Measurements from ENCODE around the gene GAGE12H.
"Not testable (repeated sequence)": the region's sequence is repeated elsewhere in the genome, so short reads cannot be mapped to it uniquely, and the experiment has no call there.

GAGE12H gene

GRCh38 chrX:49589196-49589595 lies 9.4 kb downstream of the GAGE12H start, which contains the start of gene GAGE2A:
TSS of gene GAGE2A (plus strand) at chrX:49589496. CDS start at chrX:49590651, 1,155 bp downstream.
- not testable (repeated sequence) for H3K4me3 ChIP-seq (ENCODE audit: low read depth, low read length, poor library complexity, severe bottlenecking); H3K4me1 ChIP-seq (ENCODE audit: insufficient read depth, low read length, severe bottlenecking); H4K20me1 ChIP-seq (ENCODE audit: insufficient read depth, low read length); H3K9me3 ChIP-seq (ENCODE audit: low read length); H3F3A ChIP-seq (ENCODE audit: insufficient read depth, low read length); H3K4me2 ChIP-seq (ENCODE audit: low read length); H3K27ac ChIP-seq (ENCODE audit: low read depth, low read length, poor library complexity, severe bottlenecking); H3K27me3 ChIP-seq (ENCODE audit: insufficient read depth, low read length); H3K9ac ChIP-seq (ENCODE audit: low read length); H3K9me2 ChIP-seq (ENCODE audit: low read depth, low read length); H3K79me2 ChIP-seq (ENCODE audit: insufficient read depth, low read length); H2AFZ ChIP-seq (ENCODE audit: low read length); H3K36me3 ChIP-seq (ENCODE audit: insufficient read depth, low read length)

GRCh38 chrX:49589769-49590478 lies 10.2 kb downstream of the GAGE12H start:
- not testable (repeated sequence) for H3K79me2 ChIP-seq (ENCODE audit: insufficient read depth, low read length); H3K4me1 ChIP-seq (ENCODE audit: insufficient read depth, low read length, severe bottlenecking); H3K4me3 ChIP-seq (ENCODE audit: low read depth, low read length, poor library complexity, severe bottlenecking); H3K9me2 ChIP-seq (ENCODE audit: low read depth, low read length); H3K27ac ChIP-seq (ENCODE audit: low read depth, low read length, poor library complexity, severe bottlenecking); H3K9ac ChIP-seq (ENCODE audit: low read length); H4K20me1 ChIP-seq (ENCODE audit: insufficient read depth, low read length); H2AFZ ChIP-seq (ENCODE audit: low read length); H3K4me2 ChIP-seq (ENCODE audit: low read length); H3K27me3 ChIP-seq (ENCODE audit: insufficient read depth, low read length); H3K36me3 ChIP-seq (ENCODE audit: insufficient read depth, low read length); H3K9me3 ChIP-seq (ENCODE audit: low read length); H3F3A ChIP-seq (ENCODE audit: insufficient read depth, low read length)

GRCh38 chrX:49590488-49590887 lies 10.7 kb downstream of the GAGE12H start:
- H4K20me1 ChIP-seq (ENCODE audit: insufficient read depth, low read length); H3K9me3 ChIP-seq (ENCODE audit: low read length); H2AFZ ChIP-seq (ENCODE audit: low read length); H3K9ac ChIP-seq (ENCODE audit: low read length); H3K4me3 ChIP-seq (ENCODE audit: low read depth, low read length, poor library complexity, severe bottlenecking); H3F3A ChIP-seq (ENCODE audit: insufficient read depth, low read length); H3K4me2 ChIP-seq (ENCODE audit: low read length); H3K79me2 ChIP-seq (ENCODE audit: insufficient read depth, low read length); H3K27ac ChIP-seq (ENCODE audit: low read depth, low read length, poor library complexity, severe bottlenecking); H3K36me3 ChIP-seq (ENCODE audit: insufficient read depth, low read length); H3K27me3 ChIP-seq (ENCODE audit: insufficient read depth, low read length); H3K4me1 ChIP-seq (ENCODE audit: insufficient read depth, low read length, severe bottlenecking); H3K9me2 ChIP-seq (ENCODE audit: low read depth, low read length): not testable (repeated sequence)

- H3K9ac ChIP-seq (ENCODE audit: low read length); H3K9me2 ChIP-seq (ENCODE audit: low read depth, low read length); H3K4me2 ChIP-seq (ENCODE audit: low read length); H3F3A ChIP-seq (ENCODE audit: insufficient read depth, low read length); H3K4me1 ChIP-seq (ENCODE audit: insufficient read depth, low read length, severe bottlenecking); H3K36me3 ChIP-seq (ENCODE audit: insufficient read depth, low read length); H3K4me3 ChIP-seq (ENCODE audit: low read depth, low read length, poor library complexity, severe bottlenecking); H2AFZ ChIP-seq (ENCODE audit: low read length); H3K9me3 ChIP-seq (ENCODE audit: low read length); H3K27ac ChIP-seq (ENCODE audit: low read depth, low read length, poor library complexity, severe bottlenecking); H3K79me2 ChIP-seq (ENCODE audit: insufficient read depth, low read length); H3K27me3 ChIP-seq (ENCODE audit: insufficient read depth, low read length); H4K20me1 ChIP-seq (ENCODE audit: insufficient read depth, low read length): not testable (repeated sequence)
These were observed 19.0 kb downstream of the GAGE12H start, which contains the start of gene GAGE1 for GRCh38 chrX:49598720-49599119. TSS of gene GAGE1 (plus strand) at chrX:49599020. CDS start at chrX:49600175, 1,155 bp downstream.

GRCh38 chrX:49610718-49611310 lies 31.1 kb downstream of the GAGE12H start:
- no peaks in the 10 kb centered on the region for H3K27me3 ChIP-seq (ENCODE audit: insufficient read depth, low read length)
- no peak overlapping the region for H3K27ac ChIP-seq (ENCODE audit: low read depth, low read length, poor library complexity, severe bottlenecking)
- no peak overlapping the region for H3K4me3 ChIP-seq (ENCODE audit: low read depth, low read length, poor library complexity, severe bottlenecking)
- no peak overlapping the region for H2AFZ ChIP-seq (ENCODE audit: low read length)
- no peaks in the 10 kb centered on the region for H3K9me2 ChIP-seq (ENCODE audit: low read depth, low read length)
- H3K4me2 ChIP-seq (ENCODE audit: low read length) = no peak overlapping the region
- no peaks in the 10 kb centered on the region for H3K4me1 ChIP-seq (ENCODE audit: insufficient read depth, low read length, severe bottlenecking)
- no peaks in the 10 kb centered on the region for H3K36me3 ChIP-seq (ENCODE audit: insufficient read depth, low read length)
- no peak overlapping the region for H3K9ac ChIP-seq (ENCODE audit: low read length)
- H3F3A ChIP-seq (ENCODE audit: insufficient read depth, low read length) = no peaks in the 10 kb centered on the region
- no peaks in the 10 kb centered on the region for H3K9me3 ChIP-seq (ENCODE audit: low read length)
- TF ChIP-seq EZH2 (IDR thresholded peaks at IDR 0.05; ENCODE audit: borderline replicate concordance, low read length) = no peak
- no peaks in the 10 kb centered on the region for H3K79me2 ChIP-seq (ENCODE audit: insufficient read depth, low read length)
- H4K20me1 ChIP-seq (ENCODE audit: insufficient read depth, low read length) = no peaks in the 10 kb centered on the region

Measured in OCI-LY1 (cell line).